Measurements from ENCODE around the gene DOP1B.

- TF ChIP-seq CTCF (IDR thresholded peaks at IDR 0.05) (no peak), POLR2A (IDR thresholded peaks at IDR 0.05) (no peak)
Measured at GRCh38 chr21:36111238-36111637, 45.4 kb upstream of the DOP1B start.

All from lower leg skin (tissue), 3 donors.